HepG2 (cell line): ENCODE results near the gene UNC13D. TPM values are rescaled to one million over a fixed set of nuclear protein-coding genes. Genes with fewer than 3 reads are reported as not detected.
A peak's percentile ranks its signal among the peaks of the same experiment; 100 is the strongest.

Experiments used
- ARID4A ChIP-seq: sonication (generic); formaldehyde crosslinking; IDR thresholded peaks from 2 replicates; pipeline ENCODE4 v1.5.0; 2020; ENCODE audit warnings: mild to moderate bottlenecking, missing genetic modification reagents, borderline replicate concordance
- ETV6 ChIP-seq: sonication (generic); formaldehyde crosslinking; conservative IDR thresholded peaks from 2 replicates; pipeline ENCODE4 v1.4.0; 2020; ENCODE audit warnings: missing genetic modification reagents
- HNRNPLL ChIP-seq: fragments of 200-400 bp; formaldehyde crosslinking; IDR thresholded peaks from 2 replicates; pipeline ENCODE4 v1.6.1; 2017; ENCODE audit warnings: mild to moderate bottlenecking, low read depth, low read length; ENCODE audit not compliant: poor library complexity, severe bottlenecking
- MAF1 ChIP-seq: sonication (generic); formaldehyde crosslinking; IDR thresholded peaks from 2 replicates; pipeline ENCODE4 v1.5.0; 2020; ENCODE audit warnings: missing genetic modification reagents, borderline replicate concordance
- SP5 ChIP-seq: IDR thresholded peaks from 2 replicates; pipeline ENCODE4 v1.6.1; 2016; ENCODE audit warnings: low read depth, borderline replicate concordance
- STAG1 ChIP-seq: sonication (generic); formaldehyde crosslinking; IDR thresholded peaks from 2 replicates; pipeline ENCODE4 v1.4.0; 2020; ENCODE audit warnings: missing genetic modification reagents
- TBX2 ChIP-seq: sonication (generic); formaldehyde crosslinking; IDR thresholded peaks from 2 replicates; pipeline ENCODE4 v1.5.0; 2020; ENCODE audit warnings: missing genetic modification reagents, mild to moderate bottlenecking, borderline replicate concordance
- TRIM22 ChIP-seq: fragments of 450-650 bp; IDR thresholded peaks from 2 replicates; pipeline ENCODE4 v1.6.1; 2017
- ZMYM3 ChIP-seq: sonication (generic); formaldehyde crosslinking; IDR thresholded peaks from 2 replicates; pipeline ENCODE4 v1.5.1; 2020; ENCODE audit warnings: mild to moderate bottlenecking, missing genetic modification reagents
- ZNF318 ChIP-seq: sonication (generic); formaldehyde crosslinking; IDR thresholded peaks from 2 replicates; pipeline ENCODE4 v1.4.0; 2020; ENCODE audit warnings: mild to moderate bottlenecking, missing genetic modification reagents
- ZNF343 ChIP-seq: sonication (generic); formaldehyde crosslinking; IDR thresholded peaks from 2 replicates; pipeline ENCODE4 v1.4.0; 2020; ENCODE audit warnings: mild to moderate bottlenecking, missing genetic modification reagents
- ZNF382 ChIP-seq: sonication (generic); formaldehyde crosslinking; IDR thresholded peaks from 2 replicates; pipeline ENCODE4 v1.5.0; 2020; ENCODE audit warnings: missing genetic modification reagents, mild to moderate bottlenecking, borderline replicate concordance
- ZNF598 ChIP-seq: sonication (generic); formaldehyde crosslinking; IDR thresholded peaks from 2 replicates; pipeline ENCODE4 v1.5.1; 2020; ENCODE audit warnings: mild to moderate bottlenecking, missing genetic modification reagents, borderline replicate concordance
- polyA plus RNA-seq, 8 experiments: library from polyadenylated mRNA; depleted of rRNA in 3 of 8; stranded (reverse) in 7 of 8; unstranded in 1 of 8; fragments of >200 nt; fragmentation: Illumina TruSeq in 4 of 8; extraction: Trizol in 4 of 8; gene quantifications; 2 replicates each; pipeline versions ENCODE4 v1.2.1 to v1.2.3, GENCODE V29; 2011 to 2016; ENCODE audit warnings: low read depth in 4 of 8, missing spikeins in 1 of 8, mixed read lengths in 1 of 8; ENCODE audit not compliant: insufficient read depth in 1 of 8
- total RNA-seq, 5 experiments: library from RNA; depleted of rRNA; stranded (reverse); fragments of >200 nt; fragmentation: Illumina TruSeq; extraction: Trizol; gene quantifications; 2 replicates each; pipeline ENCODE4 v1.2.3, GENCODE V29; 2016; ENCODE audit warnings: low read depth in 1 of 5

Gene UNC13D
- total and polyA plus RNA-seq, 2 of the 13 experiments (the other 11 are each of a cell fraction or from before 2014, with no cell fraction given) = 29.7 to 42.7 TPM

GRCh38 chr17:75878174-75878998, 34.2 kb upstream of the UNC13D start, which contains the start of gene TRIM47 (continued):
- no peak; the same call in 1 of the 2 replicates for TF ChIP-seq ZNF318 (CRISPR knock-in tag)
- TF ChIP-seq TRIM22 = no peak
- peak; percentile 27; the same call in 1 of the 2 replicates for TF ChIP-seq ETV6 (CRISPR knock-in tag)
- TF ChIP-seq TBX2 (CRISPR knock-in tag) = peak; percentile 51
- TF ChIP-seq STAG1 (CRISPR knock-in tag) = no peak
- TF ChIP-seq SP5 = peak; percentile 75
- TF ChIP-seq ZNF382 = no peak
- no peak for TF ChIP-seq ZNF598 (CRISPR knock-in tag)
- TF ChIP-seq MAF1 (CRISPR knock-in tag) = 0 out of 2 replicates have a peak, but pooled peaks have one; percentile 30
- peak; percentile 49 for TF ChIP-seq HNRNPLL
- peak; percentile 72 for TF ChIP-seq ZNF343 (CRISPR knock-in tag)
- TF ChIP-seq ZMYM3 (CRISPR knock-in tag) = peak; percentile 91
- peak; percentile 66 for TF ChIP-seq ARID4A (CRISPR knock-in tag)
